ENCODE results near the gene CXADR.

- TF ChIP-seq RXRA (IDR thresholded peaks at IDR 0.05), result peak in 1 of 2 donors; percentile 16
- no peak for TF ChIP-seq CTCF (IDR thresholded peaks at IDR 0.05; ENCODE audit: low read depth, low read length, missing input control)
- no peak for TF ChIP-seq ZBTB33 (IDR thresholded peaks at IDR 0.05)
- no peak for TF ChIP-seq GABPA (IDR thresholded peaks at IDR 0.05 in 1 of 2, conservative IDR thresholded peaks at IDR 0.05 in 1 of 2)
Measured at GRCh38 chr21:17554120-17554519, 41.3 kb downstream of the CXADR start.
